NCI-H1048 (cell line): ENCODE data around the gene PPT2.
"Not testable (repeated sequence)": the region's sequence is repeated elsewhere in the genome, so short reads cannot be mapped to it uniquely, and the experiment has no call there.

Experiments
- DNase-seq: peaks from one replicate; lab custom pipeline; 2025; lab: John Stamatoyannopoulos, UW

The PPT2 gene

GRCh38 chr6:32210191-32210601 lies 56.3 kb downstream of the PPT2 start:
- DNase-seq = no peak

GRCh38 chr6:32211432-32211831 lies 57.5 kb downstream of the PPT2 start:
- not testable (repeated sequence) for DNase-seq

GRCh38 chr6:32212076-32212760 lies 58.3 kb downstream of the PPT2 start:
- DNase-seq = no peak
